NCI-H2171 (cell line): ENCODE results near the gene PHF19.

Experiments
- DNase-seq: peaks from one replicate; lab custom pipeline; 2025; lab: John Stamatoyannopoulos, UW

The PHF19 gene

GRCh38 chr9:120852240-120853010 is 24.6 kb downstream of the PHF19 start:
- no peak for DNase-seq

GRCh38 chr9:120851449-120851848 is 25.5 kb downstream of the PHF19 start:
- no peak for DNase-seq

- no peak for DNase-seq
Observed at GRCh38 chr9:120850315-120850714, 26.7 kb downstream of the PHF19 start.

- DNase-seq: no peak
Observed at GRCh38 chr9:120846906-120847305, 30.1 kb downstream of the PHF19 start.

- DNase-seq: no peak
Observed at GRCh38 chr9:120846251-120846889, 30.6 kb downstream of the PHF19 start.

GRCh38 chr9:120845255-120845654 is 31.7 kb downstream of the PHF19 start:
- no peak for DNase-seq

GRCh38 chr9:120842685-120843485 is 34.1 kb downstream of the PHF19 start, which contains the start of gene PSMD5:
PSMD5 (minus strand) TSS chr9:120842922; CDS start chr9:120842909, 13 bp downstream.
- DNase-seq: peak; percentile 97

GRCh38 chr9:120841930-120842684 is 34.9 kb downstream of the PHF19 start:
- DNase-seq: no peak

GRCh38 chr9:120839146-120839545 is 37.8 kb downstream of the PHF19 start:
- DNase-seq: no peak

GRCh38 chr9:120837921-120838320 is 39.1 kb downstream of the PHF19 start:
- DNase-seq: no peak

GRCh38 chr9:120833325-120833724 is 43.7 kb downstream of the PHF19 start:
- no peak for DNase-seq

GRCh38 chr9:120832807-120833206 is 44.2 kb downstream of the PHF19 start:
- DNase-seq: no peak

GRCh38 chr9:120830865-120831264 is 46.1 kb downstream of the PHF19 start:
- no peak for DNase-seq

- DNase-seq: no peak
Observed at GRCh38 chr9:120830151-120830550, 46.8 kb downstream of the PHF19 start.

GRCh38 chr9:120829650-120830049 is 47.3 kb downstream of the PHF19 start:
- DNase-seq: no peak

GRCh38 chr9:120820095-120820494 is 56.9 kb downstream of the PHF19 start:
- no peak for DNase-seq

- no peak for DNase-seq
Observed at GRCh38 chr9:120818595-120818994, 58.4 kb downstream of the PHF19 start.

GRCh38 chr9:120815075-120815474 is 61.9 kb downstream of the PHF19 start:
- no peak for DNase-seq

GRCh38 chr9:120808931-120809330 is 68.1 kb downstream of the PHF19 start:
- no peak for DNase-seq

- no peak for DNase-seq
Observed at GRCh38 chr9:120807607-120808379, 69.2 kb downstream of the PHF19 start.
